ENCODE data around the gene WDFY3.
A peak's percentile ranks its signal among the peaks of the same experiment; 100 is the strongest.

WDFY3 gene

DNA sequence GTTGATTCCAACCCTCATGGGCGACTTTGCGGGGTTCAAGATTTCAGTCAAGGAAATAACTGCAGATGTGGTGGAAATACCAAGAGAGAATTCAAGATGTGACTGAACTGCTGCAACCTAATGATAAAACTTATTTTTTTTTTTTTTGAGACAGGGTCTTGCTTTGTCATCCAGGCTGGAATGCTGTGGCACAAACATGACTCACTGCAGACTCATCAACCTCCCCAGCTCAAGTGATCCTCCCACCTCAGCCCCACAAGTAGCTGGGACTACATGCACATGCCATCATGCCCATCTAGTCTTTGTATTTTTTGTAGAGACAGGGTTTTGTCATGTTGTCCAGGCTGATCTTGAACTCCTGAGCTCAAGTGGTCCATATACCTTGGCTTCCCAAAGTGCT is 19.5 kb upstream of the WDFY3 start:
- DNase-seq (ENCODE audit: extremely low spot score): no peak
- ChIA-PET CTCF (no interaction called here), POLR2A (no interaction called here)
- TF ChIP-seq HDGF (IDR thresholded peaks at IDR 0.05; ENCODE audit: borderline replicate concordance): no peak
- TF ChIP-seq FOXA1 (IDR thresholded peaks at IDR 0.05): no peak
- no peak for TF ChIP-seq NFRKB (IDR thresholded peaks at IDR 0.05)
- no peak for TF ChIP-seq FOXK2 (IDR thresholded peaks at IDR 0.05)
- TF ChIP-seq CTBP1 (IDR thresholded peaks at IDR 0.05; ENCODE audit: borderline replicate concordance): no peak
- no peak for TF ChIP-seq LEF1 (IDR thresholded peaks at IDR 0.05; ENCODE audit: borderline replicate concordance)
- no peak for TF ChIP-seq TARDBP (IDR thresholded peaks at IDR 0.05)
- TF ChIP-seq PKNOX1 (IDR thresholded peaks at IDR 0.05): no peak

DNA sequence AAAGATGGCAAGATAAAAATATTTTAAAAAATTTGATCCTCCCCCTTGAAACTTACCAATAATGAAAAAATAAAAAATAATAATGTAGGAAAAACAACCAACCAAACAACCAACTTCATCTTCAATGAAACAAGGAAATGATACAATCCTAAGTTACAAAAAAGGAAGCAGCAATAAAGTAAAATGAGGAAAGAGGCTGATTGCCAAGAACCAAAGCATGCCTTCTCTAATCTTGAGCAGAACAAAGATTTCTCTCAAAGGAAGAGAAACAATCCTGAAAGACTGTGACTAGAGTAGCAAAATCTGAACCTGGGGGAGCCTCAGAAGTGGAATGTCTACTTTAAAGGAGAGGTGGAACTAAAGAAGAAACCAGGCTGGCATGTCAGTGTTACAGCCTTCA is 10.9 kb upstream of the WDFY3 start:
- ChIA-PET CTCF (no interaction called here), POLR2A (no interaction called here)
- TF ChIP-seq FOXA1 (IDR thresholded peaks at IDR 0.05) (no peak), CTBP1 (IDR thresholded peaks at IDR 0.05; ENCODE audit: borderline replicate concordance) (no peak)
- DNase-seq (ENCODE audit: extremely low spot score): no peak

DNA sequence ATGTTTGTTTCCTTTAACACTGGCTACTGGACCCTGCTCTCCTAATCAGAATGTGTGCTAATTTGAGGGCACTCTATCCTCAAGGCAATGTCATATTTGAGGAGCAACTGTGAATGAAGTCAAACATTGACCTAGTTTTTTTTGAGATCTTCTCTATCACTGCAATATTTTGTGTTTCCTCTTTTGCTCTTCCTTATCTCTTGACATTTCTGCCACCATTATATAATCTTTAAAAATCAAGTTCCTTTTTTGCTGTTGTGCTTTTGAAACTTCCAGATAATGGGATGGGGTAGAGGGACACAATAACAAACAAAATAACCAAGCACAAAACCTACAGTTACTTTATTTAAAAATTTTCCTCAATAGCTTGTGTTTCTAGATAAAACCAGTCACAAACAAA is 7.4 kb upstream of the WDFY3 start:
- DNase-seq (ENCODE audit: extremely low spot score): no peak
- CTCF ChIA-PET: no interaction called here
- TF ChIP-seq FOXM1 (IDR thresholded peaks at IDR 0.05; ENCODE audit: borderline replicate concordance): no peak
- no peak for TF ChIP-seq BHLHE40 (IDR thresholded peaks at IDR 0.05; ENCODE audit: borderline replicate concordance)
- no peak for TF ChIP-seq FOXA1 (IDR thresholded peaks at IDR 0.05)
- TF ChIP-seq LEF1 (IDR thresholded peaks at IDR 0.05; ENCODE audit: borderline replicate concordance): no peak
- TF ChIP-seq HDGF (IDR thresholded peaks at IDR 0.05; ENCODE audit: borderline replicate concordance): no peak
- TF ChIP-seq FOXK2 (IDR thresholded peaks at IDR 0.05): no peak
- TF ChIP-seq ZNF384 (IDR thresholded peaks at IDR 0.05): no peak
- no peak for TF ChIP-seq CTBP1 (IDR thresholded peaks at IDR 0.05; ENCODE audit: borderline replicate concordance)
- TF ChIP-seq SUZ12 (IDR thresholded peaks at IDR 0.05): no peak
- TF ChIP-seq NFRKB (IDR thresholded peaks at IDR 0.05): no peak
- TF ChIP-seq SP1 (IDR thresholded peaks at IDR 0.05): no peak
- TF ChIP-seq PKNOX1 (IDR thresholded peaks at IDR 0.05): no peak
- no peak for TF ChIP-seq ELF4 (IDR thresholded peaks at IDR 0.05)
- no peak for TF ChIP-seq TARDBP (IDR thresholded peaks at IDR 0.05)
- no peak for TF ChIP-seq L3MBTL2 (conservative IDR thresholded peaks at IDR 0.05)
- TF ChIP-seq ARNT (IDR thresholded peaks at IDR 0.05): no peak

GRCh38 chr4:84971319-84971932 is 4.9 kb upstream of the WDFY3 start:
- POLR2A ChIA-PET: no interaction called here
- CTCF ChIA-PET: interaction anchor here (0.7 to 1.8 kb wide), 4 partner anchors 145 to 387 kb away, joined by 3 to 11 read pairs (median 4); no protein-coding TSS in a partner anchor
- DNase-seq (ENCODE audit: extremely low spot score): peak; percentile 36

More for the DNA sequence above, 7.4 kb upstream of the WDFY3 start:
- POLR2A ChIA-PET: no interaction called here

DNA sequence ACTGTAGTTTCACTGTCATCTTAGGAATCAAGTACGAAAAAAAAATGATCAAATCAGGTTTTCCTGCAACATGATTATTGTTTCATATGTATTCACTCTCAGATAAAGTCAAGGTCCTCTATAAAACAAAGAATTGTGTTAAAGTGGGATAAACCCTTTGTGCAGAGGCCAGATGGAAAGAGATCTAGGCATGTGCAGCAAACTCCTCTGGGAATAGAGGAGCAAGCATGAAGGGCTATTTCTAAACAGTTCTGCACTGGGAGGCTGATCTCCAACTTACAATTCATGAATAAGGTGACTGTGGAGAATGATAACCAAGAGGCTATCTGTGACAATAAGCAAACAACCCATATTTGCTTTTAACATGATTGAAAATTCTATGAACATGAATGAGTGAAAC is 2.4 kb upstream of the WDFY3 start:
- ChIA-PET POLR2A (no interaction called here), CTCF (no interaction called here)
- TF ChIP-seq FOXM1 (IDR thresholded peaks at IDR 0.05; ENCODE audit: borderline replicate concordance) (no peak), TARDBP (IDR thresholded peaks at IDR 0.05) (no peak), LEF1 (IDR thresholded peaks at IDR 0.05; ENCODE audit: borderline replicate concordance) (no peak), BHLHE40 (IDR thresholded peaks at IDR 0.05; ENCODE audit: borderline replicate concordance) (no peak), PKNOX1 (IDR thresholded peaks at IDR 0.05) (no peak), SUZ12 (IDR thresholded peaks at IDR 0.05) (no peak)
- no peak for DNase-seq (ENCODE audit: extremely low spot score)

More at GRCh38 chr4:84971319-84971932, 4.9 kb upstream of the WDFY3 start:
- no peak for TF ChIP-seq SP1 (IDR thresholded peaks at IDR 0.05)
- no peak for TF ChIP-seq PKNOX1 (IDR thresholded peaks at IDR 0.05)
- TF ChIP-seq ZNF384 (IDR thresholded peaks at IDR 0.05): no peak
- no peak for TF ChIP-seq L3MBTL2 (conservative IDR thresholded peaks at IDR 0.05)
- TF ChIP-seq SUZ12 (IDR thresholded peaks at IDR 0.05): no peak
- TF ChIP-seq FOXM1 (IDR thresholded peaks at IDR 0.05; ENCODE audit: borderline replicate concordance): no peak
- no peak for TF ChIP-seq LEF1 (IDR thresholded peaks at IDR 0.05; ENCODE audit: borderline replicate concordance)
- no peak for TF ChIP-seq FOXK2 (IDR thresholded peaks at IDR 0.05)
- no peak for TF ChIP-seq CTBP1 (IDR thresholded peaks at IDR 0.05; ENCODE audit: borderline replicate concordance)
- no peak for TF ChIP-seq BHLHE40 (IDR thresholded peaks at IDR 0.05; ENCODE audit: borderline replicate concordance)
- TF ChIP-seq ELF4 (IDR thresholded peaks at IDR 0.05): no peak
- no peak for TF ChIP-seq TARDBP (IDR thresholded peaks at IDR 0.05)
- no peak for TF ChIP-seq ARNT (IDR thresholded peaks at IDR 0.05)

DNA sequence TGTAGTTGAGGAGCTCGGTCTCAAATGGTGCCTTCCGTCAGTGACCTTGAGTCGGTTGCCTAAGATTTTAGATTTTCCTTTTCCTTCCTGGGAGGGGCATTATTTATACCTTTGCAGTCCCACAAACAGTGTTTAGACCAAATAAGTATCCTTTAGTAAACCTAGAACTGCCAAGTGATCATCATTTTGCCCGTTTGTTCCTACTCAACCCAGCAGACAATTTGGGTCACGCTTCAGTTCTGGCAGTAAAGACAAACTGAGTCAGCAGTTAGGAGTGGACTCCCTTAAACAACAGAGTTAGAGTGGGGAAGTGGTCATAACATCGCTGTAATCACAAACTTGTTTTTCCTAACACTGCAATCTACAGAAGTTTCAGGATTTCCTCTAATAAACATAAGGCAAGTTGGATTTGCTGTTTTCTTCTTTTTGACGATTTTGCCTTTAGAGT is 777 bp upstream of the WDFY3 start:
- TF ChIP-seq PKNOX1 (IDR thresholded peaks at IDR 0.05) (no peak), TARDBP (IDR thresholded peaks at IDR 0.05) (no peak), FOXA1 (IDR thresholded peaks at IDR 0.05) (no peak), ZNF384 (IDR thresholded peaks at IDR 0.05) (no peak), FOXK2 (IDR thresholded peaks at IDR 0.05) (no peak), SUZ12 (IDR thresholded peaks at IDR 0.05) (no peak), ELF4 (IDR thresholded peaks at IDR 0.05) (no peak), CTBP1 (IDR thresholded peaks at IDR 0.05; ENCODE audit: borderline replicate concordance) (no peak), L3MBTL2 (conservative IDR thresholded peaks at IDR 0.05) (no peak), SP1 (IDR thresholded peaks at IDR 0.05) (no peak)
- DNase-seq (ENCODE audit: extremely low spot score): no peak
- ChIA-PET CTCF (interaction anchor here (1.9 kb wide), 1 partner anchor 388 kb away, joined by 9 read pairs; no protein-coding TSS in a partner anchor), POLR2A (interaction anchor here (0.8 to 2.4 kb wide), 10 partner anchors 11 to 508 kb away, joined by 3 to 12 read pairs (median 5); partner anchors contain the start of genes ARHGAP24, CDS1 and NKX6-1)
